GM12864 (cell line): Measurements from ENCODE around the gene C2CD5.
"Not testable (repeated sequence)": the region's sequence is repeated elsewhere in the genome, so short reads cannot be mapped to it uniquely, and the experiment has no call there.

Experiments used
- DNase-seq: peaks from one replicate; pipeline ENCODE4 v3.0.0-alpha.2; 2011; ENCODE audit warnings: low read depth
- H3K4me3 ChIP-seq: 2 replicates; pipeline ENCODE4 v1.5.1; 2011; ENCODE audit warnings: mild to moderate bottlenecking, low read depth, low read length, control low read depth
- CTCF ChIP-seq: IDR thresholded peaks from 2 replicates; pipeline ENCODE4 v1.5.1; 2011; ENCODE audit warnings: low read depth, mild to moderate bottlenecking, moderate library complexity, low read length, control low read depth, inconsistent platforms; ENCODE audit errors: missing control alignments

Gene C2CD5

GRCh38 chr12:22447223-22447622 is 97.1 kb downstream of the C2CD5 start:
- no peak for DNase-seq
- TF ChIP-seq CTCF: no peak
- H3K4me3 ChIP-seq: no peak overlapping the region

- H3K4me3 ChIP-seq, DNase-seq: not testable (repeated sequence)
These were observed 100.1 kb downstream of the C2CD5 start for GRCh38 chr12:22444317-22444665.

- TF ChIP-seq CTCF: peak; percentile 74
- H3K4me3 ChIP-seq: no peak overlapping the region
- peak; percentile 64 for DNase-seq
These were observed 100.7 kb downstream of the C2CD5 start for GRCh38 chr12:22443379-22444316.

GRCh38 chr12:22437031-22437806 is 107.1 kb downstream of the C2CD5 start:
- DNase-seq: no peak
- TF ChIP-seq CTCF: no peak
- no peak overlapping the region for H3K4me3 ChIP-seq

- TF ChIP-seq CTCF: no peak
- H3K4me3 ChIP-seq: no peak overlapping the region
- DNase-seq: no peak
These were observed 108.8 kb downstream of the C2CD5 start for GRCh38 chr12:22435583-22435982.

GRCh38 chr12:22431693-22432251 is 112.6 kb downstream of the C2CD5 start:
- no peak for DNase-seq
- H3K4me3 ChIP-seq: no peak overlapping the region; the same call in 1 of the 2 replicates
- no peak for TF ChIP-seq CTCF

GRCh38 chr12:22416801-22417200 is 127.5 kb downstream of the C2CD5 start:
- no peak overlapping the region for H3K4me3 ChIP-seq
- no peak for DNase-seq
- no peak for TF ChIP-seq CTCF
